Trophoblast cell (in vitro differentiated cells and primary cell): ENCODE data around the gene ZNF609.
A peak's percentile ranks its signal among the peaks of the same experiment; 100 is the strongest.

ENCODE experiments used
- DNase-seq, 2 donors: peaks; one replicate each; pipeline ENCODE4 v3.0.0-alpha.2; 2016
- H2AFZ ChIP-seq: 2 replicates; pipeline ENCODE4 v1.6.1; 2013; ENCODE audit warnings: low read length, moderate library complexity, mild to moderate bottlenecking; ENCODE audit not compliant: insufficient read depth, poor library complexity
- H2AK5ac ChIP-seq: 2 replicates; pipeline ENCODE4 v1.6.1; 2013; ENCODE audit warnings: mild to moderate bottlenecking, low read length
- H2BK120ac ChIP-seq: 2 replicates; pipeline ENCODE4 v1.6.1; 2013; ENCODE audit warnings: low read length, mild to moderate bottlenecking, moderate library complexity; ENCODE audit not compliant: insufficient read depth, poor library complexity
- H2BK12ac ChIP-seq: 2 replicates; pipeline ENCODE4 v1.6.1; 2013; ENCODE audit warnings: mild to moderate bottlenecking, low read length, moderate library complexity
- H2BK5ac ChIP-seq: 2 replicates; pipeline ENCODE4 v1.6.1; 2013; ENCODE audit warnings: low read length, low read depth, moderate library complexity, mild to moderate bottlenecking; ENCODE audit not compliant: poor library complexity
- H3K14ac ChIP-seq: 2 replicates; pipeline ENCODE4 v1.6.1; 2013; ENCODE audit warnings: mild to moderate bottlenecking, low read length
- H3K18ac ChIP-seq: 2 replicates; pipeline ENCODE4 v1.6.1; 2013; ENCODE audit warnings: mild to moderate bottlenecking, low read length
- H3K23ac ChIP-seq: 2 replicates; pipeline ENCODE4 v1.6.1; 2013; ENCODE audit warnings: low read length
- H3K27ac ChIP-seq: 2 replicates; pipeline ENCODE4 v1.5.1; 2013; ENCODE audit warnings: low read depth, mild to moderate bottlenecking, inconsistent platforms, low read length, moderate library complexity
- H3K27me3 ChIP-seq: 2 replicates; pipeline ENCODE4 v1.6.1; 2013; ENCODE audit warnings: inconsistent platforms, mild to moderate bottlenecking, low read length, moderate library complexity; ENCODE audit not compliant: insufficient read depth
- H3K36me3 ChIP-seq, 2 experiments: 1 replicate in 1 of 2; 2 replicates in 1 of 2; pipeline ENCODE4 v1.6.1; 2013; ENCODE audit warnings: low read length in 2 of 2, mild to moderate bottlenecking in 2 of 2, moderate library complexity in 1 of 2; ENCODE audit not compliant: insufficient read depth in 2 of 2, control insufficient read depth in 1 of 2
- H3K4ac ChIP-seq: 2 replicates; pipeline ENCODE4 v1.6.1; 2013; ENCODE audit warnings: low read depth, mild to moderate bottlenecking, low read length, moderate library complexity
- H3K4me1 ChIP-seq, 2 experiments: 1 replicate in 1 of 2; 2 replicates in 1 of 2; pipeline ENCODE4 v1.6.1; 2013; ENCODE audit warnings: low read length in 2 of 2, mild to moderate bottlenecking in 2 of 2, moderate library complexity in 1 of 2; ENCODE audit not compliant: insufficient read depth in 2 of 2, control insufficient read depth in 1 of 2
- H3K4me2 ChIP-seq: 2 replicates; pipeline ENCODE4 v1.6.1; 2013; ENCODE audit warnings: inconsistent platforms, mild to moderate bottlenecking, low read length, moderate library complexity
- H3K4me3 ChIP-seq: 2 replicates; pipeline ENCODE4 v1.5.1; 2013; ENCODE audit warnings: mild to moderate bottlenecking, low read depth, low read length, inconsistent platforms
- H3K79me1 ChIP-seq: one replicate; pipeline ENCODE4 v1.6.1; 2013; ENCODE audit warnings: low read length
- H3K79me2 ChIP-seq: 2 replicates; pipeline ENCODE4 v1.6.1; 2013; ENCODE audit warnings: low read length, mild to moderate bottlenecking; ENCODE audit not compliant: control insufficient read depth, insufficient read depth, poor library complexity
- H3K9ac ChIP-seq: 2 replicates; pipeline ENCODE4 v1.6.1; 2013; ENCODE audit warnings: mild to moderate bottlenecking, low read length
- H3K9me3 ChIP-seq: 2 replicates; pipeline ENCODE4 v1.6.1; 2013; ENCODE audit warnings: low read depth, mild to moderate bottlenecking, control low read depth, inconsistent platforms, low read length; ENCODE audit not compliant: insufficient read depth
- H4K12ac ChIP-seq: 2 replicates; pipeline ENCODE4 v1.6.1; 2013; ENCODE audit warnings: low read depth, mild to moderate bottlenecking, low read length, moderate library complexity
- H4K8ac ChIP-seq: 2 replicates; pipeline ENCODE4 v1.6.1; 2013; ENCODE audit warnings: low read depth, mild to moderate bottlenecking, low read length, moderate library complexity
- H4K91ac ChIP-seq: one replicate; pipeline ENCODE4 v1.6.1; 2013; ENCODE audit warnings: low read depth, mild to moderate bottlenecking, low read length, moderate library complexity
- WGBS: extraction: QIAGEN DNeasy Blood & Tissue Kit; methylation state at CpG from one replicate; pipeline ENCODE4 v1.1.7; 2013; ENCODE audit warnings: missing lambda C conversion rate; ENCODE audit not compliant: insufficient read length, insufficient coverage; ENCODE audit errors: extremely low coverage; 5-methylcytosine and 5-hydroxymethylcytosine counted together

ZNF609 gene

DNA sequence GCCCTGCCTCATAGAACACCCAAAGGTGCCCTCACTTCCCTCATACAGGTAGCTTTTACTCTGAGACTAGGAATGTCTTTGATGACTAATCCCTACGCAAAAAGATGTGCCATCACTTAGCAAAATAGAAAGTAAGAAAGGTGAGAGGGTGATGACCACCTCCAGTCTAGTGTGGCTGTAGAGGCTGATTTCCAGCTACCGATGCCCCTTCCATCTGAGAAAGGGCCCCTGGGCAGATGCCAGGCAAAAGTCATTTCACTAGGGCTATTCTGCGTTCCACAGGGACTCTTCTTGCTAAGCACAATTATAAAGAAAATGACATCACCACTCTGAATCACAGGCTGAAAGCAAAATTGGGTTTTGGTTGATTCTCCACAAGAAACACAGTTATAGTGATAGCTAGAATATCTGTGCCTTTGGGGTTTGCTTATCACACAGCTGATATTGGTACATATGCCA, 237.6 kb downstream of the ZNF609 start:
- peak; percentile 57 to 85 for DNase-seq
- Histone ChIP-seq H3K9me3 (no peaks in the 10 kb centered on the region), H4K12ac (no peak overlapping the region), H2AK5ac (no peak overlapping the region), H2AFZ (no peak overlapping the region), H3K79me1 (peaks cover 10% of the 10 kb centered on the region), H3K23ac (peak overlapping the region; percentile 69), H3K27ac (no peak overlapping the region), H4K91ac (no peak overlapping the region), H2BK5ac (no peak overlapping the region), H3K4me3 (no peak overlapping the region), H3K4me1 (peaks cover 18 to 26% of the 10 kb centered on the region in 2 experiments), H2BK120ac (no peak overlapping the region), H3K27me3 (no peaks in the 10 kb centered on the region), H3K36me3 (peaks cover 6 to 12% of the 10 kb centered on the region in 2 experiments), H4K8ac (no peak overlapping the region), H2BK12ac (no peak overlapping the region), H3K79me2 (peaks cover 14% of the 10 kb centered on the region), H3K4ac (no peak overlapping the region), H3K9ac (no peak overlapping the region), H3K18ac (no peak overlapping the region), H3K14ac (no peak overlapping the region), H3K4me2 (no peak overlapping the region)
- no CpG with 5 or more reads among the region's 3 CpGs for WGBS

- Histone ChIP-seq H4K12ac (no peak overlapping the region), H3K36me3 (peaks cover 4 to 9% of the 10 kb centered on the region in 2 experiments), H2BK12ac (no peak overlapping the region), H3K18ac (no peak overlapping the region), H3K9ac (no peak overlapping the region), H2AFZ (no peak overlapping the region), H3K79me1 (peaks cover 16% of the 10 kb centered on the region), H3K23ac (no peak overlapping the region), H4K91ac (no peak overlapping the region), H3K9me3 (no peaks in the 10 kb centered on the region), H3K4ac (peak overlapping the region; percentile 82), H2AK5ac (no peak overlapping the region), H3K79me2 (peaks cover 16% of the 10 kb centered on the region), H3K14ac (no peak overlapping the region), H2BK5ac (no peak overlapping the region), H3K27me3 (no peaks in the 10 kb centered on the region), H2BK120ac (no peak overlapping the region), H3K4me1 (peaks cover 22 to 30% of the 10 kb centered on the region in 2 experiments), H3K27ac (no peak overlapping the region), H3K4me2 (peak overlapping the region; percentile 60), H3K4me3 (no peak overlapping the region), H4K8ac (no peak overlapping the region)
- DNase-seq: no peak
Measured at GRCh38 chr15:64698823-64699222, 238.4 kb downstream of the ZNF609 start.

DNA sequence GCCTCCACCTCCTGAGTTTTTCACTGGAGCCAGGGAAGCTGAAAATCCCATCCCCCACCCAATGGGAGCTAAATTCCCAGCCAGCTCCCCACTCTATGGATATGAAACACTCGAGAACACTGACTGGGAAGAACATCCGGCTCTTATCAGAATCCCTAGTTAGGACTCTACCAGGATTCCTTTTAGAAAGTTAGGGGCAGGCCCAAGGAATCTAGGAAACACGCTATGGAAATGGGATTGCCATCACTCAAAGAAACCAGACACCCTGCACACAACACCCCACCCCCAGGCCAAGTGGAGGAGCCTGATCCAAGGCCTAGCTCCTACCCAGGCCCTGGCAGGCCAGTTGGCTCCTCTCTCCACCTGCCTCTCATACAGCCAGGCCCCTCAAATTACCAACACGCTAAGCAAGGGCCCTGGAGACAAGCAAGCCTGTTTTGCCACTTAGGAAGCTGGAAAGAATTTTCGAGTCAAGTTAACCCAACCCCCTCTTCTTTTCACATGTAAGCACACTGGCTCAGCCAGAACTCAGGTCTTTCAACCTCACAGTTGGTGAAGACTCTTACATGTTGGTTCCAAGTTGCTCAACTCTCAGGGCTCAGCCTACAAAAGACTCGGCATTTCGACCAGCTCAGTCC, 239.5 kb downstream of the ZNF609 start:
- Histone ChIP-seq H3K4me3 (no peak overlapping the region), H3K4me1 (peaks cover 22 to 30% of the 10 kb centered on the region in 2 experiments), H2AK5ac (no peak overlapping the region), H2BK120ac (no peak overlapping the region), H3K4me2 (peak overlapping the region; percentile 60), H2BK5ac (peak overlapping the region; percentile 48), H3K27me3 (no peaks in the 10 kb centered on the region), H4K12ac (no peak overlapping the region), H3K36me3 (peaks cover 0 to 4% of the 10 kb centered on the region in 2 experiments), H3K18ac (no peak overlapping the region), H4K91ac (peak overlapping the region; percentile 20), H2AFZ (no peak overlapping the region), H3K23ac (no peak overlapping the region), H3K79me1 (peaks cover 16% of the 10 kb centered on the region), H3K79me2 (peaks cover 16% of the 10 kb centered on the region), H3K27ac (peak overlapping the region; percentile 85), H2BK12ac (no peak overlapping the region), H3K9ac (no peak overlapping the region), H3K14ac (no peak overlapping the region), H3K4ac (no peak overlapping the region), H4K8ac (no peak overlapping the region), H3K9me3 (no peaks in the 10 kb centered on the region)
- no CpG with 5 or more reads among the region's 7 CpGs for WGBS
- peak; percentile 7 to 21 for DNase-seq

DNA sequence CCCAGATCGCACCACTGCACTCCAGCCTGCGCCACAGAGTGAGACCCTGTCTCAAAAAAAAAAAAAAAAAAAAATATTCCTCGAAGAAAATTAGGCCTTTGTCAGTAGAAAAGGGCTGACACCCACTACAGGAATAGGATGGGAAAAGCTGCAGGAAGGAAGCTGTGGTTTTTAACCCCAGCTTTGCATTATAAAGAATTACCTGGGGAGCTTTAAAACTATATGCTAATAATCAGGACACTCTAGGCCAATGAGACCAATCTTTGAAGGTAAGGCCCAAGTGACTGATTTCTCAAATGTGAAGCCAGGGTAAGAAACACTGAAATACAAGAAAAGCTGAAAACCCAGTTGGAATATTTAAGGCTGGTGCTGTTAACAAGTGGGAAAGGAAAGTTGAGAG, 240.7 kb downstream of the ZNF609 start:
- no peak for DNase-seq
- H2BK5ac ChIP-seq: no peak overlapping the region
- no peaks in the 10 kb centered on the region for H3K36me3 ChIP-seq
- H2AFZ ChIP-seq: no peak overlapping the region
- H2AK5ac ChIP-seq: no peak overlapping the region
- H4K12ac ChIP-seq: no peak overlapping the region
- H4K91ac ChIP-seq: no peak overlapping the region
- H3K4me1 ChIP-seq: peaks cover 22 to 30% of the 10 kb centered on the region in 2 experiments
- H2BK120ac ChIP-seq: no peak overlapping the region
- H3K4me3 ChIP-seq: no peak overlapping the region
- no peak overlapping the region for H3K4ac ChIP-seq
- H3K4me2 ChIP-seq: peak overlapping the region; percentile 60
- no peak overlapping the region for H3K18ac ChIP-seq
- H2BK12ac ChIP-seq: no peak overlapping the region
- H3K27me3 ChIP-seq: no peaks in the 10 kb centered on the region
- no peak overlapping the region for H3K9ac ChIP-seq
- H4K8ac ChIP-seq: no peak overlapping the region
- H3K23ac ChIP-seq: no peak overlapping the region
- H3K27ac ChIP-seq: no peak overlapping the region
- no peaks in the 10 kb centered on the region for H3K9me3 ChIP-seq
- peaks cover 16% of the 10 kb centered on the region for H3K79me1 ChIP-seq
- WGBS: no CpG with 5 or more reads among the region's 3 CpGs
- no peak overlapping the region for H3K14ac ChIP-seq
- H3K79me2 ChIP-seq: peaks cover 16% of the 10 kb centered on the region
